ENCODE data around the gene MCEMP1. TPM values are rescaled to one million over a fixed set of nuclear protein-coding genes. Genes with fewer than 3 reads are reported as not detected.

Gene MCEMP1
- polyA plus RNA-seq, 1 experiment = not detected

- ChIA-PET POLR2A (interaction anchor here (0.6 kb wide), 1 partner anchor 204 kb away, joined by 5 read pairs; no protein-coding TSS in a partner anchor), CTCF (no interaction called here)
- no peaks in the 10 kb centered on the region for H3K27me3 ChIP-seq (ENCODE audit: control insufficient read depth, insufficient read depth, low read length)
- peaks cover 5% of the 10 kb centered on the region; the same call in 1 of the 2 replicates for H3K9me3 ChIP-seq (ENCODE audit: control insufficient read depth, insufficient read depth, low read length)
- H3K27ac ChIP-seq (ENCODE audit: low read depth, low read length) = no peak overlapping the region
- DNase-seq (ENCODE audit: low read depth, low spot score) = no peak
- no peak for TF ChIP-seq CTCF (IDR thresholded peaks at IDR 0.05; ENCODE audit: low read depth, low read length)
- H3K4me3 ChIP-seq (ENCODE audit: low read depth, low read length) = no peak overlapping the region
Measured at GRCh38 chr19:7689165-7689564, 12.3 kb downstream of the MCEMP1 start.

- peaks cover 5% of the 10 kb centered on the region; the same call in 1 of the 2 replicates for H3K9me3 ChIP-seq (ENCODE audit: control insufficient read depth, insufficient read depth, low read length)
- CTCF ChIA-PET = no interaction called here
- no peak overlapping the region for H3K4me3 ChIP-seq (ENCODE audit: low read depth, low read length)
- no peak for DNase-seq (ENCODE audit: low read depth, low spot score)
- no peak overlapping the region for H3K27ac ChIP-seq (ENCODE audit: low read depth, low read length)
- no peak for TF ChIP-seq CTCF (IDR thresholded peaks at IDR 0.05; ENCODE audit: low read depth, low read length)
- H3K27me3 ChIP-seq (ENCODE audit: control insufficient read depth, insufficient read depth, low read length) = no peaks in the 10 kb centered on the region
- POLR2A ChIA-PET = no interaction called here
Measured at GRCh38 chr19:7690779-7691258, 13.9 kb downstream of the MCEMP1 start.

- ChIA-PET CTCF (no interaction called here), POLR2A (no interaction called here)
- H3K4me3 ChIP-seq (ENCODE audit: low read depth, low read length) = no peak overlapping the region
- H3K27ac ChIP-seq (ENCODE audit: low read depth, low read length) = no peak overlapping the region
- H3K27me3 ChIP-seq (ENCODE audit: control insufficient read depth, insufficient read depth, low read length) = no peaks in the 10 kb centered on the region
- DNase-seq (ENCODE audit: low read depth, low spot score) = no peak
- H3K9me3 ChIP-seq (ENCODE audit: control insufficient read depth, insufficient read depth, low read length) = peaks cover 5% of the 10 kb centered on the region; the same call in 1 of the 2 replicates
- TF ChIP-seq CTCF (IDR thresholded peaks at IDR 0.05; ENCODE audit: low read depth, low read length) = no peak
Measured at GRCh38 chr19:7691497-7691896, 14.6 kb downstream of the MCEMP1 start.

- Histone ChIP-seq H3K4me3 (ENCODE audit: low read depth, low read length) (no peak overlapping the region), H3K9me3 (ENCODE audit: control insufficient read depth, insufficient read depth, low read length) (peaks cover 5% of the 10 kb centered on the region; the same call in 1 of the 2 replicates), H3K27ac (ENCODE audit: low read depth, low read length) (no peak overlapping the region), H3K27me3 (ENCODE audit: control insufficient read depth, insufficient read depth, low read length) (no peaks in the 10 kb centered on the region)
- DNase-seq (ENCODE audit: low read depth, low spot score) = no peak
- no peak for TF ChIP-seq CTCF (IDR thresholded peaks at IDR 0.05; ENCODE audit: low read depth, low read length)
- CTCF ChIA-PET = no interaction called here
- POLR2A ChIA-PET = no interaction called here
Measured at GRCh38 chr19:7692417-7693088, 15.7 kb downstream of the MCEMP1 start.

GRCh38 chr19:7694499-7694898 lies 17.6 kb downstream of the MCEMP1 start:
- H3K27ac ChIP-seq (ENCODE audit: low read depth, low read length) = no peak overlapping the region
- H3K27me3 ChIP-seq (ENCODE audit: control insufficient read depth, insufficient read depth, low read length) = peaks cover 4% of the 10 kb centered on the region
- no peak for DNase-seq (ENCODE audit: low read depth, low spot score)
- H3K9me3 ChIP-seq (ENCODE audit: control insufficient read depth, insufficient read depth, low read length) = peaks cover 5% of the 10 kb centered on the region; the same call in 1 of the 2 replicates
- no peak for TF ChIP-seq CTCF (IDR thresholded peaks at IDR 0.05; ENCODE audit: low read depth, low read length)
- no peak overlapping the region for H3K4me3 ChIP-seq (ENCODE audit: low read depth, low read length)
- CTCF ChIA-PET = no interaction called here
- POLR2A ChIA-PET = no interaction called here

All from AG04450 (cell line).